Activated T-cell treated with anti-CD3 and anti-CD28 coated beads, Interleukin-2, amount 50 U/mL, for 4 hours (primary cell): ENCODE data around the gene DSEL. TPM values are rescaled to one million over a fixed set of nuclear protein-coding genes. Genes with fewer than 3 reads are reported as not detected.

ENCODE experiments used
- ATAC-seq, 2 donors: fragments of 200-7000 bp; cut with Tn5 transposase; one replicate each; pipeline ENCODE4 v1.10.0; 2021
- DNase-seq: peaks from one replicate; pipeline ENCODE4 v3.0.0-alpha.2; 2020
- H3K27me3 Mint-ChIP-seq: one replicate; pipeline ENCODE4 v1.8.0; 2021; ENCODE audit warnings: low read depth, mixed read lengths
- H3K36me3 Mint-ChIP-seq: one replicate; pipeline ENCODE4 v1.8.0; 2022; ENCODE audit warnings: mixed read lengths; ENCODE audit not compliant: insufficient read depth
- H3K4me1 Mint-ChIP-seq: one replicate; pipeline ENCODE4 v1.8.0; 2021; ENCODE audit warnings: low read depth, mixed read lengths
- H3K4me3 Mint-ChIP-seq: one replicate; pipeline ENCODE4 v1.8.0; 2021; ENCODE audit warnings: mild to moderate bottlenecking, moderate library complexity, mixed read lengths
- H3K9me3 Mint-ChIP-seq: one replicate; pipeline ENCODE4 v1.8.0; 2021; ENCODE audit warnings: mixed read lengths
- total RNA-seq, 3 donors: library from RNA; stranded (reverse); gene quantifications; one replicate each; pipeline ENCODE4 v1.2.1, GENCODE V29; 2021

DSEL gene
- total RNA-seq, 3 donors from 2014 or later, result 0.18 to 0.50 (median 0.41) TPM

DNA sequence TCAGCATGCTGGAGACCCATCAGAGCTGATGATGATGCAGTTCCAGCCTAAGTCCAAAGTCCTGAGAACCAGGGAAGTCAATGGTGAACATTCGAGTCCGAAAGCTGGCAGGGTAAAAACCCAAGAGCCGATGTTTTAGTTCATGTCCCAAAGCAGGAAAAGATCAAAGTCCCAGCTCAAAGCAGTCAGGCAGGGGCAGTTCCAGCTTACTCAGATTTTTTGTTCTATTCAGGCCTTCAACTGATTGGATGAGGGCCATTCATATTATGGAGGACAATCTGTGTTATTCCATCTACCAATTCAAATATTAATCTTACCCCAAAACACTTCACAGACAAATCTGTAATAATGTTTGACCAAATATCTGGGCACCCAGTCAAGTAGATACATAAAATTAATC is 38.3 kb downstream of the DSEL start:
- Mint-ChIP-seq H3K27me3 (peaks cover 2% of the 10 kb centered on the region), H3K9me3 (no peaks in the 10 kb centered on the region), H3K4me3 (no peak overlapping the region), H3K4me1 (no peaks in the 10 kb centered on the region), H3K36me3 (no peaks in the 10 kb centered on the region)
- ATAC-seq (no peak), DNase-seq (no peak)

DNA sequence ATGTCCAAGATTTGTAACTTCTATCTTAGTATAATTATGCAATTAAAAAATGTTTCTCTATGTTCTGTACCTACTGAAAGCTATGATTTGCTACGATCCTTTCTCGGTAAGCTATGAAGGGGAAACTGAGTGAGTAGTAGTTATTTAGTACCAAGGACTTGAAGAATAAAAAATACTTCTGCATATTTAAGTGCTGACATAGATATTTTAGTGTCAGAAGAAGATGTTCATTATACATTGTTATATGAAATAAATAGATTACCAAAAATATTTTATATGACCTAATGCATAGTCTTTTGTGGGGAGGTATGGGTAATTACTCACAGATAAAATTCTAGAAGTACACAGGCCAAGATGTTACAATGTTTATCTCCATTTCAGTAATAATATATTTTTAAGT is 39.0 kb downstream of the DSEL start:
- H3K4me1 Mint-ChIP-seq, result no peaks in the 10 kb centered on the region
- no peak for ATAC-seq
- H3K36me3 Mint-ChIP-seq, result no peaks in the 10 kb centered on the region
- H3K27me3 Mint-ChIP-seq, result peaks cover 2% of the 10 kb centered on the region
- no peak for DNase-seq
- no peak overlapping the region for H3K4me3 Mint-ChIP-seq
- H3K9me3 Mint-ChIP-seq, result no peaks in the 10 kb centered on the region

DNA sequence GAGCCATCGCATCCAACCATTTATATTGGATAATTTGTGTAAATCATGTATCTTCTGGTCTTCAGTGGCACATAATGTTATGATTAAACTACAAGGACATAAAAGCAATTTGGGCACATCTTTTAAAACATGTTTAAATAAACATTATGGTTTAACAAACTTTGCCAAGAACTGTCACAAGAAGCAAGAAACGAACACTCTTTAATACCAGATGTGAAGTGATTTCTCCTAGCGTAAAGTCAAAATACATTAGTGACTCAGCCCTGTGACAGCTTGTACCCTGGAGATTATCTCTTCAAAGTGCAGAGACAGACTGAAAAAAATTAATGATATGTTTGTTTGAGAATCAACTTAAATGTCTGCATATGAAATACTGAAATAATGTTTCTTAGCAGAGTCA is 39.9 kb downstream of the DSEL start:
- H3K27me3 Mint-ChIP-seq, result peaks cover 2% of the 10 kb centered on the region
- H3K4me1 Mint-ChIP-seq, result no peaks in the 10 kb centered on the region
- no peaks in the 10 kb centered on the region for H3K36me3 Mint-ChIP-seq
- H3K4me3 Mint-ChIP-seq, result no peak overlapping the region
- H3K9me3 Mint-ChIP-seq, result no peaks in the 10 kb centered on the region
- DNase-seq, result no peak
- ATAC-seq, result no peak

DNA sequence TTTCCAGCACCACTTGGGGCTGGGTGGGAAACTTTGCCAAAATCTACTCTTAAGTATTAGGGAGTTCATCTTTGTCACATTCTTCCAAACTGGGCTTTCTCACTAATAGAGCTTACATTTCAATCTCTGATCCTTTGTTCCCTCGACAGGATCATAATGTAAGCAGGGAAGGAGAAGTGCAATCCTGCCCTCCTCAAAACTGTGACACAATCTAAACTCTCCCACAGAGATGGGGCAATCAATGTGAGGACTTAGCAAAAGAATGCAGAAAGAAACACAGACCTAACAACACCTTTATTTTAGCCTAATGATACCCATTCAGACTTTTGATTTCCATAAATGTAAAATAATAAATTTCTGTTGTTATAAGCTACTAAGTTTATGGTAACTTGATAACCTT is 40.8 kb downstream of the DSEL start:
- Mint-ChIP-seq H3K27me3 (peaks cover 4% of the 10 kb centered on the region), H3K4me3 (no peak overlapping the region), H3K36me3 (no peaks in the 10 kb centered on the region), H3K9me3 (no peaks in the 10 kb centered on the region), H3K4me1 (no peaks in the 10 kb centered on the region)
- ATAC-seq (no peak), DNase-seq (no peak)

DNA sequence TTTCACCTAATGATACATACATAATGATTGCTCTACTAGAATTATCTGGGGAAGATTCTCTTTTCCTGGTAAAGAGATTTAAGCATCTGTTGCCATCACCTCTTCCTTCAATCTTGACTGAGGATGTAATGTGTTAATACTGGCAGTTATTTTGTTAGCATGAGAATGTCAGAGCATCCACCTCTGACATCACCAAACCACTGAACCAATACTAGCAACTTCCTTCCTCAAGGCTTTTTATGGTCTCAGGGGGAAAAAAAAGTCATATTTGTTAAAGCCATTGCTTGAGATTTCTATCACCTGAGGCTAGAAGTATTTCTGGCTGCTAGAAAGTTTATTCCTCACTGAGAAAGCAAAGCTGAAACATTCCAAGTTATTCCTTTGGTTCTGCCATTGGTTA is 48.5 kb downstream of the DSEL start:
- Mint-ChIP-seq H3K4me1 (peaks cover 3% of the 10 kb centered on the region), H3K27me3 (peaks cover 5% of the 10 kb centered on the region), H3K36me3 (no peaks in the 10 kb centered on the region), H3K4me3 (no peak overlapping the region), H3K9me3 (peaks cover 6% of the 10 kb centered on the region)
- ATAC-seq (no peak), DNase-seq (no peak)

DNA sequence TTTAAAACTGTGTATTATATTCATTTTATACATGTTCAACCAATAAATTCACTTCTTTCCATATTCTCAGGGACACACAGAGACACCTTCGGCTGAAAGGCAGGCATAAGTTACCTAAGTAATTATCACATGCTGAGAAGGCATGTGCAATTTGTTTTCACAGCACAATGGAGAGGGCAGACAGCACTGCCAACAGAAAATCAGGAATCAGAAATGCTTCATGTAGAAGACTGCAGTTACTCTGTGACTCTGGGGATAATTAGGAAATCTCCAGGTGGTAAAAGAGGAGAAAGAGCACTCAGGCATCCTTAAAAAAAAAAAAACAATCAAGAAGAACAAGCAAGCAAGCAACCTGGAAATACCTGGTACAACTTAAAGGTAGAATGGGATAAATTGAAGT is 49.3 kb downstream of the DSEL start:
- Mint-ChIP-seq H3K4me3 (no peak overlapping the region), H3K9me3 (peaks cover 6% of the 10 kb centered on the region), H3K4me1 (peaks cover 3% of the 10 kb centered on the region), H3K36me3 (no peaks in the 10 kb centered on the region), H3K27me3 (peaks cover 5% of the 10 kb centered on the region)
- no peak for DNase-seq
- no peak for ATAC-seq

DNA sequence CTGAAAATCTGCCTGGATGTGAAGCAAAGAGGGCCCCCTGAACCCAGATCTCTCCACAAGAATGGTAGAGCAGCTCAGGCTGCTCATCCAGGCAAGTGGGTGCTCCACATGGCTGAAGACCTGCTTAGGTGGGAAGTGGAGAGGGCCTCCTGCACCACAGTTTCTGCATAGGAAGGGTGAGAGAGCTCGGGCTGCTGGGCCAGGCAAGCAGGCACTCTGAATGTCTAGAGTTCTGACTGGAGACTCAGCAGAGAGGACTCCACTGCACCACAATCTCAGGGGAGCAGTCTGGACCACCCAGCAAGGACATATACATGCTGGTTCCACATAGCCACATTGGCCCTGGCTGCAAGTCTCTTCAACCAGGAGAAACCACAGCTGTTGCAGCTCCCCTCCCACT is 52.0 kb downstream of the DSEL start:
- no peak overlapping the region for H3K4me3 Mint-ChIP-seq
- peaks cover 3% of the 10 kb centered on the region for H3K4me1 Mint-ChIP-seq
- H3K36me3 Mint-ChIP-seq, result no peaks in the 10 kb centered on the region
- H3K27me3 Mint-ChIP-seq, result peaks cover 5% of the 10 kb centered on the region
- no peak for DNase-seq
- no peak for ATAC-seq
- peaks cover 6% of the 10 kb centered on the region for H3K9me3 Mint-ChIP-seq

DNA sequence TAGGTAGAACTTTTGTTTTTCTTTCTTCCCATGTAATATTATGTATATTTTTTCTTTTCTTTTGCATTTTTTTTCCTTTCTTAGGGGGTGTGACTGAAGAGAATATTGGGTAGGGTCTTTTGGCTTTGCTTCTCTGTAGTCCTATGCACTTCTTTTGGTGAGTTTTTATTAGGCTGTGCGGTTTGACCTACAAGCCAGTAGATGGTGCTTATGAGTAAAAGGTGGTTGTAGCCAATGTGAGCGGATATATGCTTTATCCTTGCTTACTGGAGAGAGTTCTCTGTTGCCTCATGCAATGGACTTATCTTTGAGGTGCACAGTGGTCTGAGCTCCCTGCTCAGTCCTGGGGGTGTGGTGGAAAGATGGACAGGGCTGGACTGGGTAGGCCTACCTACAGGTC is 52.7 kb downstream of the DSEL start:
- DNase-seq (no peak), ATAC-seq (no peak)
- Mint-ChIP-seq H3K4me3 (no peak overlapping the region), H3K36me3 (no peaks in the 10 kb centered on the region), H3K9me3 (peaks cover 6% of the 10 kb centered on the region), H3K4me1 (peaks cover 3% of the 10 kb centered on the region), H3K27me3 (peaks cover 5% of the 10 kb centered on the region)

DNA sequence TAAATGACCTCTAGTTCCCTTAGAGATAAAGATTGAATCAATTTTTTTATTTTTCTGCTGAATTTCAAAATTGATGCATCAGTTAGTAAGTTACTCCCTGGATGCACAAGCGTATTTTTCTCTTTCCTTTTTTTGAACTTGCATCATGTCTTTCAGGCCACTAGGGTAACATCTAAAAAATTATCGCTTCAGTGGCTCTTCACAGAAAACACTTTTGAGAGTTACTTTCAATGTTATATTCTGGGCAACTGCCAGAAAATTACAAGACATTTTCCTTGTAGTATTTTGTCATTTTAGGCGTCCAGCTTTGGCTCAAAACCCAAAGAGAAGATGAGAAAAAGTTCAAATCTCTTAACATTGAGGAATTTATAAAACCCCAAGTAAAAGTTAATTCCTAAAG is 59.8 kb downstream of the DSEL start:
- Mint-ChIP-seq H3K9me3 (peaks cover 3% of the 10 kb centered on the region), H3K4me3 (no peak overlapping the region), H3K4me1 (peaks cover 10% of the 10 kb centered on the region), H3K27me3 (peaks cover 5% of the 10 kb centered on the region), H3K36me3 (no peaks in the 10 kb centered on the region)
- no peak for DNase-seq
- no peak for ATAC-seq
